ENCODE data around the gene FOXP1. TPM values are rescaled to one million over a fixed set of nuclear protein-coding genes. Genes with fewer than 3 reads are reported as not detected.

FOXP1 gene
- total and polyA plus RNA-seq, 2 of the 13 experiments (the other 11 are each of a cell fraction or from before 2014, with no cell fraction given) = 40.4 to 59.0 TPM

- TF ChIP-seq, protein P1, sequence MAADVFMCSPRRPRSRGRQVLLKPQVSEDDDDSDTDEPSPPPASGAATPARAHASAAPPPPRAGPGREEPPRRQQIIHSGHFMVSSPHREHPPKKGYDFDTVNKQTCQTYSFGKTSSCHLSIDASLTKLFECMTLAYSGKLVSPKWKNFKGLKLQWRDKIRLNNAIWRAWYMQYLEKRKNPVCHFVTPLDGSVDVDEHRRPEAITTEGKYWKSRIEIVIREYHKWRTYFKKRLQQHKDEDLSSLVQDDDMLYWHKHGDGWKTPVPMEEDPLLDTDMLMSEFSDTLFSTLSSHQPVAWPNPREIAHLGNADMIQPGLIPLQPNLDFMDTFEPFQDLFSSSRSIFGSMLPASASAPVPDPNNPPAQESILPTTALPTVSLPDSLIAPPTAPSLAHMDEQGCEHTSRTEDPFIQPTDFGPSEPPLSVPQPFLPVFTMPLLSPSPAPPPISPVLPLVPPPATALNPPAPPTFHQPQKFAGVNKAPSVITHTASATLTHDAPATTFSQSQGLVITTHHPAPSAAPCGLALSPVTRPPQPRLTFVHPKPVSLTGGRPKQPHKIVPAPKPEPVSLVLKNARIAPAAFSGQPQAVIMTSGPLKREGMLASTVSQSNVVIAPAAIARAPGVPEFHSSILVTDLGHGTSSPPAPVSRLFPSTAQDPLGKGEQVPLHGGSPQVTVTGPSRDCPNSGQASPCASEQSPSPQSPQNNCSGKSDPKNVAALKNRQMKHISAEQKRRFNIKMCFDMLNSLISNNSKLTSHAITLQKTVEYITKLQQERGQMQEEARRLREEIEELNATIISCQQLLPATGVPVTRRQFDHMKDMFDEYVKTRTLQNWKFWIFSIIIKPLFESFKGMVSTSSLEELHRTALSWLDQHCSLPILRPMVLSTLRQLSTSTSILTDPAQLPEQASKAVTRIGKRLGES (CRISPR knock-in tag; IDR thresholded peaks at IDR 0.05; ENCODE audit: borderline replicate concordance) = no peak
- no peak for TF ChIP-seq SMARCE1 (IDR thresholded peaks at IDR 0.05; ENCODE audit: borderline replicate concordance)
- TF ChIP-seq ZSCAN22 (CRISPR knock-in tag; IDR thresholded peaks at IDR 0.05) = no peak
- no peak for TF ChIP-seq ZNF557 (CRISPR knock-in tag; IDR thresholded peaks at IDR 0.05)
- TF ChIP-seq SOX13 (IDR thresholded peaks at IDR 0.05) = no peak
- TF ChIP-seq SOX13 (CRISPR knock-in tag; conservative IDR thresholded peaks at IDR 0.05 in 1 of 2, IDR thresholded peaks at IDR 0.05 in 1 of 2) = peak in 1 of 2 experiments; percentile 88; a peak in 2 of 4 replicates
- no peak for TF ChIP-seq ZNF691 (CRISPR knock-in tag; IDR thresholded peaks at IDR 0.05; ENCODE audit: borderline replicate concordance, low read depth)
- TF ChIP-seq MTERF4 (CRISPR knock-in tag; IDR thresholded peaks at IDR 0.05) = no peak
- no peak for TF ChIP-seq REL (CRISPR knock-in tag; conservative IDR thresholded peaks at IDR 0.05)
- no peak for TF ChIP-seq ZNF180 (CRISPR knock-in tag; IDR thresholded peaks at IDR 0.05; ENCODE audit: borderline replicate concordance, low read depth)
- peak; percentile 57; the same call in 1 of the 2 replicates for TF ChIP-seq FOXA1 (IDR thresholded peaks at IDR 0.05)
- no peak for TF ChIP-seq FOXA1 (CRISPR knock-in tag; IDR thresholded peaks at IDR 0.05)
- TF ChIP-seq RNF2 (conservative IDR thresholded peaks at IDR 0.05; ENCODE audit: low read depth) = no peak
- TF ChIP-seq RFX3 (CRISPR knock-in tag; IDR thresholded peaks at IDR 0.05) = no peak
- no peak for TF ChIP-seq ZNF768 (CRISPR knock-in tag; IDR thresholded peaks at IDR 0.05)
- TF ChIP-seq NCOR1 (IDR thresholded peaks at IDR 0.05; ENCODE audit: borderline replicate concordance, low read length) = peak; percentile 34; the same call in 1 of the 2 replicates
- TF ChIP-seq, protein P2, sequence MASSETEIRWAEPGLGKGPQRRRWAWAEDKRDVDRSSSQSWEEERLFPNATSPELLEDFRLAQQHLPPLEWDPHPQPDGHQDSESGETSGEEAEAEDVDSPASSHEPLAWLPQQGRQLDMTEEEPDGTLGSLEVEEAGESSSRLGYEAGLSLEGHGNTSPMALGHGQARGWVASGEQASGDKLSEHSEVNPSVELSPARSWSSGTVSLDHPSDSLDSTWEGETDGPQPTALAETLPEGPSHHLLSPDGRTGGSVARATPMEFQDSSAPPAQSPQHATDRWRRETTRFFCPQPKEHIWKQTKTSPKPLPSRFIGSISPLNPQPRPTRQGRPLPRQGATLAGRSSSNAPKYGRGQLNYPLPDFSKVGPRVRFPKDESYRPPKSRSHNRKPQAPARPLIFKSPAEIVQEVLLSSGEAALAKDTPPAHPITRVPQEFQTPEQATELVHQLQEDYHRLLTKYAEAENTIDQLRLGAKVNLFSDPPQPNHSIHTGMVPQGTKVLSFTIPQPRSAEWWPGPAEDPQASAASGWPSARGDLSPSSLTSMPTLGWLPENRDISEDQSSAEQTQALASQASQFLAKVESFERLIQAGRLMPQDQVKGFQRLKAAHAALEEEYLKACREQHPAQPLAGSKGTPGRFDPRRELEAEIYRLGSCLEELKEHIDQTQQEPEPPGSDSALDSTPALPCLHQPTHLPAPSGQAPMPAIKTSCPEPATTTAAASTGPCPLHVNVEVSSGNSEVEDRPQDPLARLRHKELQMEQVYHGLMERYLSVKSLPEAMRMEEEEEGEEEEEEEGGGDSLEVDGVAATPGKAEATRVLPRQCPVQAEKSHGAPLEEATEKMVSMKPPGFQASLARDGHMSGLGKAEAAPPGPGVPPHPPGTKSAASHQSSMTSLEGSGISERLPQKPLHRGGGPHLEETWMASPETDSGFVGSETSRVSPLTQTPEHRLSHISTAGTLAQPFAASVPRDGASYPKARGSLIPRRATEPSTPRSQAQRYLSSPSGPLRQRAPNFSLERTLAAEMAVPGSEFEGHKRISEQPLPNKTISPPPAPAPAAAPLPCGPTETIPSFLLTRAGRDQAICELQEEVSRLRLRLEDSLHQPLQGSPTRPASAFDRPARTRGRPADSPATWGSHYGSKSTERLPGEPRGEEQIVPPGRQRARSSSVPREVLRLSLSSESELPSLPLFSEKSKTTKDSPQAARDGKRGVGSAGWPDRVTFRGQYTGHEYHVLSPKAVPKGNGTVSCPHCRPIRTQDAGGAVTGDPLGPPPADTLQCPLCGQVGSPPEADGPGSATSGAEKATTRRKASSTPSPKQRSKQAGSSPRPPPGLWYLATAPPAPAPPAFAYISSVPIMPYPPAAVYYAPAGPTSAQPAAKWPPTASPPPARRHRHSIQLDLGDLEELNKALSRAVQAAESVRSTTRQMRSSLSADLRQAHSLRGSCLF (CRISPR knock-in tag; IDR thresholded peaks at IDR 0.05; ENCODE audit: borderline replicate concordance) = no peak
- TF ChIP-seq NRL (CRISPR knock-in tag; IDR thresholded peaks at IDR 0.05; ENCODE audit: borderline replicate concordance) = no peak
- TF ChIP-seq HOXA5 (CRISPR knock-in tag; IDR thresholded peaks at IDR 0.05) = no peak
- peak; percentile 37; the same call in 1 of the 2 replicates for TF ChIP-seq NR2F6 (IDR thresholded peaks at IDR 0.05)
- TF ChIP-seq NR2F6 (CRISPR knock-in tag; IDR thresholded peaks at IDR 0.05) = no peak
- 0 out of 2 replicates have a peak, but pooled peaks have one; percentile 34 for TF ChIP-seq IRF2 (CRISPR knock-in tag; IDR thresholded peaks at IDR 0.05)
- TF ChIP-seq ZFP1 (CRISPR knock-in tag; IDR thresholded peaks at IDR 0.05) = no peak
Observed at GRCh38 chr3:71153713-71154112, 429.8 kb downstream of the FOXP1 start (continued).
